HCT116 (cell line): ENCODE results near the gene NKX1-1. TPM values are rescaled to one million over a fixed set of nuclear protein-coding genes. Genes with fewer than 3 reads are reported as not detected.

ENCODE experiments used
- ATAC-seq: fragments of 200-7000 bp; cut with Tn5 transposase; 2 replicates; pipeline ENCODE4 v1.9.1; 2020; ENCODE audit warnings: mild to moderate bottlenecking, moderate library complexity
- BruUV-seq: library from RNA; stranded (reverse); fragments of 400-500 nt; replicated peaks from 2 replicates; lab custom pipeline; 2021; lab: Mats Ljungman, UMichigan
- CTCF ChIA-PET: fragments of 300-600 bp; sonication (Branson Sonifier 250); formaldehyde crosslinking; loops from one replicate; lab custom pipeline; 2021; ENCODE audit warnings: antibody characterized with exemption; lab: Charles Lee
- POLR2A ChIA-PET: fragments of 300-600, 350-600 bp; sonication (Branson Sonifier 250); formaldehyde crosslinking; loops from one replicate; lab custom pipeline; 2021; ENCODE audit warnings: antibody characterized with exemption; lab: Charles Lee
- RAD21 ChIA-PET, 2 experiments: fragments of 300-600 bp; sonication (Branson Sonifier 250); formaldehyde crosslinking; loops; one replicate each; lab custom pipeline; 2023; ENCODE audit warnings: low total read pairs in 2 of 2; ENCODE audit not compliant: uncharacterized antibody in 2 of 2, unreplicated experiment in 2 of 2, low non-redundant PET in 1 of 2; lab: Charles Lee
- DNase-seq: peaks from one replicate; pipeline ENCODE4 v3.0.0-alpha.2; 2010; ENCODE audit warnings: low read depth, low spot score
- H2AFZ ChIP-seq: fragments of 200-600 bp; shearing (Covaris generic), sonication (generic); 2 replicates; pipeline ENCODE4 v1.6.1; 2017; ENCODE audit warnings: low read depth, mixed run types, mixed read lengths, antibody characterized with exemption, low read length; ENCODE audit not compliant: poor library complexity, severe bottlenecking
- H3K27ac ChIP-seq: 2 replicates; pipeline ENCODE4 v1.5.1; 2012; ENCODE audit warnings: low read depth, low read length
- H3K27me3 ChIP-seq: fragments of 200-600 bp; sonication (generic); 2 replicates; pipeline ENCODE4 v1.6.1; 2016; ENCODE audit warnings: mixed run types, low read length, mixed read lengths; ENCODE audit not compliant: insufficient read depth
- H3K36me3 ChIP-seq, 2 experiments: fragments of 200-500 bp in 1 of 2; fragments of 200-600 bp in 1 of 2; sonication (Bioruptor generic) in 1 of 2; sonication (generic) in 1 of 2; 2 replicates each; pipeline versions ENCODE4 v1.5.1 to v1.6.1; 2014 to 2016; ENCODE audit warnings: low read length in 2 of 2, inconsistent platforms in 1 of 2, mixed read lengths in 1 of 2, mixed run types in 1 of 2; ENCODE audit not compliant: insufficient read depth in 2 of 2, control insufficient read depth in 1 of 2
- H3K4me1 ChIP-seq, 2 experiments: fragments of 200-600 bp in 1 of 2; sonication (generic) in 1 of 2; 2 replicates each; pipeline versions ENCODE4 v1.5.1 to v1.6.1; 2012 to 2017; ENCODE audit warnings: low read length in 2 of 2, inconsistent platforms in 1 of 2, mild to moderate bottlenecking in 1 of 2, mixed read lengths in 1 of 2, mixed run types in 1 of 2, moderate library complexity in 1 of 2; ENCODE audit not compliant: insufficient read depth in 2 of 2, control insufficient read depth in 1 of 2
- H3K4me2 ChIP-seq: fragments of 200-600 bp; sonication (generic); 2 replicates; pipeline ENCODE4 v1.6.1; 2017; ENCODE audit warnings: mixed run types, low read length, mixed read lengths
- H3K4me3 ChIP-seq, 2 experiments: fragments of 200-600 bp in 1 of 2; sonication (generic) in 1 of 2; replicated peaks in 1 of 2; 2 replicates each; pipeline ENCODE4 v1.5.1; 2011 to 2016; ENCODE audit warnings: low read length in 2 of 2, control low read depth in 1 of 2, low read depth in 1 of 2, mild to moderate bottlenecking in 1 of 2, mixed read lengths in 1 of 2, mixed run types in 1 of 2
- H3K79me2 ChIP-seq: fragments of 200-600 bp; sonication (generic); 2 replicates; pipeline ENCODE4 v1.6.1; 2017; ENCODE audit warnings: mild to moderate bottlenecking, mixed run types, low read length, moderate library complexity, mixed read lengths; ENCODE audit not compliant: insufficient read depth
- H3K9ac ChIP-seq: fragments of 200-600 bp; sonication (generic); 2 replicates; pipeline ENCODE4 v1.6.1; 2016; ENCODE audit warnings: low read length, mixed read lengths
- H3K9me2 ChIP-seq: fragments of 200-600 bp; sonication (generic), shearing (Covaris generic); 2 replicates; pipeline ENCODE4 v1.6.1; 2017; ENCODE audit warnings: mixed run types, mild to moderate bottlenecking, moderate library complexity; ENCODE audit not compliant: insufficient read depth
- H3K9me3 ChIP-seq, 2 experiments: fragments of 200-500 bp in 1 of 2; fragments of 200-600 bp in 1 of 2; sonication (Bioruptor generic) in 1 of 2; sonication (generic) in 1 of 2; 2 replicates each; pipeline ENCODE4 v1.6.1; 2014 to 2017; ENCODE audit warnings: low read length in 2 of 2, mixed read lengths in 2 of 2, inconsistent platforms in 1 of 2, low read depth in 1 of 2, mild to moderate bottlenecking in 1 of 2, mixed run types in 1 of 2, moderate library complexity in 1 of 2; ENCODE audit not compliant: control insufficient read depth in 1 of 2, insufficient read depth in 1 of 2
- H4K20me1 ChIP-seq: fragments of 200-600 bp; sonication (generic), shearing (Covaris generic); 2 replicates; pipeline ENCODE4 v1.6.1; 2017; ENCODE audit warnings: mixed run types, mild to moderate bottlenecking, moderate library complexity; ENCODE audit not compliant: insufficient read depth
- CBX3 ChIP-seq: IDR thresholded peaks from 2 replicates; pipeline ENCODE4 v1.6.1; 2012; ENCODE audit warnings: low read depth
- EGR1 ChIP-seq: IDR thresholded peaks from 2 replicates; pipeline ENCODE4 v1.6.1; 2012; ENCODE audit warnings: low read depth
- ELF1 ChIP-seq: IDR thresholded peaks from 2 replicates; pipeline ENCODE4 v1.6.1; 2012; ENCODE audit warnings: low read depth, borderline replicate concordance
- EZH2 ChIP-seq: fragments of 200-600 bp; sonication (generic); IDR thresholded peaks from 2 replicates; pipeline ENCODE4 v1.6.1; 2017; ENCODE audit warnings: antibody characterized with exemption, mixed run types
- EZH2phosphoT487 ChIP-seq: fragments of 200-600 bp; IDR thresholded peaks from 2 replicates; pipeline ENCODE4 v1.6.1; 2018; ENCODE audit warnings: antibody characterized with exemption, borderline replicate concordance
- JUND ChIP-seq: IDR thresholded peaks from 2 replicates; pipeline ENCODE4 v1.6.1; 2012
- POLR2A ChIP-seq: IDR thresholded peaks from 2 replicates; pipeline ENCODE4 v1.7.0; 2011; ENCODE audit warnings: borderline replicate concordance; ENCODE audit not compliant: insufficient read depth, insufficient read length; ENCODE audit errors: extremely low read depth
- POLR2AphosphoS5 ChIP-seq: IDR thresholded peaks from 2 replicates; pipeline ENCODE4 v1.6.1; 2011; ENCODE audit warnings: mild to moderate bottlenecking, low read depth, low read length, moderate library complexity
- SIN3A ChIP-seq: IDR thresholded peaks from 2 replicates; pipeline ENCODE4 v1.6.1; 2012; ENCODE audit warnings: low read depth
- SP1 ChIP-seq: IDR thresholded peaks from 2 replicates; pipeline ENCODE4 v1.6.1; 2012; ENCODE audit warnings: low read depth
- SRF ChIP-seq: IDR thresholded peaks from 2 replicates; pipeline ENCODE4 v1.6.1; 2012; ENCODE audit warnings: low read depth
- TCF7L2 ChIP-seq: IDR thresholded peaks from 2 replicates; pipeline ENCODE4 v1.7.0; 2011; ENCODE audit warnings: borderline replicate concordance, inconsistent platforms; ENCODE audit not compliant: insufficient read depth, insufficient read length; ENCODE audit errors: extremely low read depth
- YY1 ChIP-seq: IDR thresholded peaks from 2 replicates; pipeline ENCODE4 v1.6.1; 2011; ENCODE audit warnings: low read length, low read depth, moderate library complexity, mild to moderate bottlenecking; ENCODE audit not compliant: insufficient replicate concordance; ENCODE audit errors: extremely low read depth
- ZFX ChIP-seq: fragments of 450-650 bp; IDR thresholded peaks from 2 replicates; pipeline ENCODE4 v1.6.1; 2017
- ZNF274 ChIP-seq: fragments of 200-500 bp; sonication (Bioruptor generic); IDR thresholded peaks from 2 replicates; pipeline ENCODE4 v1.6.1; 2014; ENCODE audit warnings: mild to moderate bottlenecking, low read depth, low read length, inconsistent platforms
- intact Hi-C: fragments of 100-400 bp; cut with micrococcal nuclease; formaldehyde crosslinking; loops from 2 replicates; pipeline ENCODE4 v1.10.0; 2022
- total RNA-seq: library from RNA; stranded (reverse); gene quantifications from one replicate; pipeline ENCODE4 v1.2.1, GENCODE V29; 2021; ENCODE audit not compliant: unreplicated experiment
- TF ChIP-seq, protein P1 (sequence below): IDR thresholded peaks from 2 replicates; pipeline ENCODE4 v1.6.1; 2012
- TF ChIP-seq, protein P2 (sequence below): IDR thresholded peaks from 2 replicates; pipeline ENCODE4 v1.6.1; 2012; ENCODE audit warnings: low read depth
- TF ChIP-seq, protein P3 (sequence below): IDR thresholded peaks from 2 replicates; pipeline ENCODE4 v1.6.1; 2012

Gene NKX1-1
- total RNA-seq, 1 experiment from 2014 or later: not detected

DNA sequence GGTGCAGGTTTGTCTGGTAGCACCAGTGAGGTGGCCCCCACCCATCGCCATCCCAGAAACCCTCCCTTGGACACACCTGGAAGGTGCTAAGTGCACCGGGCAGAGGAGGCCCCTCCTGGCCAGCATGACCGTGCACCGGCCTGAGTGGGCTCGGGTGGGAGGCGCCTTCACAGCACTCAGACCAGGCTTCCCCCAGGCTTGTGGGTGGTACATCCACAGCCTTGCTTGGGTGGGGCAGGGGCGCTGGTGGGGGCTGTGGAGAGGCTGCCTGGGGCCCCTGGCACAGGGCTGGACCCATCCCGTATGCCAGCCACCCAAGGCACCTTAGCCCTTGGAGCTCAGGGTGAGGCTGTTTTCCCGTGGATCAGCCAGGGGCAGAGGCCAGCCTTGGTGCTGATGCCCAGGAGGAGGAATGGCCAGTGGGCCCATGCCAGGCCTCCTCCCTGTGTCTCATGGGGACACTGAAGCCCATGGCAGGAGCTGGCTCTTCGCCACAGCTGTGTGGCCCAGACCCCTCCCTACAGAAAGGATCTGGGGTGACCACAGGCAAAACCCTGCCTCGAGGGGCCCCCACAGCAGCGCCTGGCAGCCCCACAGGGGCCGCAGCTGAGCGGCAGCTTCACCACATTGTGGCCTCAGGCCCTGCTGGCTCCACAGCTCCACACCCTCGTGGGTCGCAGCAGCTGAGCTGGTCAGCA is 21.4 kb downstream of the NKX1-1 start:
- ChIA-PET RAD21 (no interaction called here), POLR2A (no interaction called here), CTCF (no interaction called here)
- Histone ChIP-seq H3K36me3 (peaks cover 2 to 4% of the 10 kb centered on the region in 2 experiments; a peak in 1 of 4 replicates), H3K79me2 (no peaks in the 10 kb centered on the region), H3K9ac (no peak overlapping the region), H2AFZ (no peak overlapping the region), H3K27me3 (no peaks in the 10 kb centered on the region), H3K9me3 (peaks cover 0 to 9% of the 10 kb centered on the region in 2 experiments; a peak in 1 of 4 replicates), H4K20me1 (no peaks in the 10 kb centered on the region), H3K9me2 (no peaks in the 10 kb centered on the region), H3K4me1 (no peaks in the 10 kb centered on the region), H3K4me2 (no peak overlapping the region), H3K4me3 (no peak overlapping the region), H3K27ac (no peak overlapping the region)
- DNase-seq: no peak
- ATAC-seq: no peak
- TF ChIP-seq ZFX (no peak), EZH2 (no peak), YY1 (no peak), SIN3A (no peak), POLR2A (no peak), JUND (no peak), ZNF274 (no peak), POLR2AphosphoS5 (no peak), SP1 (no peak), EZH2phosphoT487 (no peak), TCF7L2 (no peak), ELF1 (no peak), CBX3 (no peak), SRF (no peak), EGR1 (no peak)
- TF ChIP-seq, protein P1, sequence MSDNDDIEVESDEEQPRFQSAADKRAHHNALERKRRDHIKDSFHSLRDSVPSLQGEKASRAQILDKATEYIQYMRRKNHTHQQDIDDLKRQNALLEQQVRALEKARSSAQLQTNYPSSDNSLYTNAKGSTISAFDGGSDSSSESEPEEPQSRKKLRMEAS: no peak
- TF ChIP-seq, protein P2, sequence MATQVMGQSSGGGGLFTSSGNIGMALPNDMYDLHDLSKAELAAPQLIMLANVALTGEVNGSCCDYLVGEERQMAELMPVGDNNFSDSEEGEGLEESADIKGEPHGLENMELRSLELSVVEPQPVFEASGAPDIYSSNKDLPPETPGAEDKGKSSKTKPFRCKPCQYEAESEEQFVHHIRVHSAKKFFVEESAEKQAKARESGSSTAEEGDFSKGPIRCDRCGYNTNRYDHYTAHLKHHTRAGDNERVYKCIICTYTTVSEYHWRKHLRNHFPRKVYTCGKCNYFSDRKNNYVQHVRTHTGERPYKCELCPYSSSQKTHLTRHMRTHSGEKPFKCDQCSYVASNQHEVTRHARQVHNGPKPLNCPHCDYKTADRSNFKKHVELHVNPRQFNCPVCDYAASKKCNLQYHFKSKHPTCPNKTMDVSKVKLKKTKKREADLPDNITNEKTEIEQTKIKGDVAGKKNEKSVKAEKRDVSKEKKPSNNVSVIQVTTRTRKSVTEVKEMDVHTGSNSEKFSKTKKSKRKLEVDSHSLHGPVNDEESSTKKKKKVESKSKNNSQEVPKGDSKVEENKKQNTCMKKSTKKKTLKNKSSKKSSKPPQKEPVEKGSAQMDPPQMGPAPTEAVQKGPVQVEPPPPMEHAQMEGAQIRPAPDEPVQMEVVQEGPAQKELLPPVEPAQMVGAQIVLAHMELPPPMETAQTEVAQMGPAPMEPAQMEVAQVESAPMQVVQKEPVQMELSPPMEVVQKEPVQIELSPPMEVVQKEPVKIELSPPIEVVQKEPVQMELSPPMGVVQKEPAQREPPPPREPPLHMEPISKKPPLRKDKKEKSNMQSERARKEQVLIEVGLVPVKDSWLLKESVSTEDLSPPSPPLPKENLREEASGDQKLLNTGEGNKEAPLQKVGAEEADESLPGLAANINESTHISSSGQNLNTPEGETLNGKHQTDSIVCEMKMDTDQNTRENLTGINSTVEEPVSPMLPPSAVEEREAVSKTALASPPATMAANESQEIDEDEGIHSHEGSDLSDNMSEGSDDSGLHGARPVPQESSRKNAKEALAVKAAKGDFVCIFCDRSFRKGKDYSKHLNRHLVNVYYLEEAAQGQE: no peak
- TF ChIP-seq, protein P3, sequence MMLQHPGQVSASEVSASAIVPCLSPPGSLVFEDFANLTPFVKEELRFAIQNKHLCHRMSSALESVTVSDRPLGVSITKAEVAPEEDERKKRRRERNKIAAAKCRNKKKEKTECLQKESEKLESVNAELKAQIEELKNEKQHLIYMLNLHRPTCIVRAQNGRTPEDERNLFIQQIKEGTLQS: no peak
- intact Hi-C loops: no loop called here
- BruUV-seq: no TSS peak
